Activated naive CD8-positive, alpha-beta T cell treated with anti-CD3 and anti-CD28 coated beads, Interleukin-2, amount 50 U/mL, for 24 hours (primary cell): ENCODE measurements around the gene DLX1.
"Not testable (repeated sequence)": the region's sequence is repeated elsewhere in the genome, so short reads cannot be mapped to it uniquely, and the experiment has no call there.

Experiments
- ATAC-seq: fragments of 150-1000 bp; cut with Tn5 transposase; one replicate; pipeline ENCODE4 v1.10.0; 2021
- DNase-seq: peaks from one replicate; pipeline ENCODE4 v3.0.0; 2021
- H3K27ac Mint-ChIP-seq: one replicate; pipeline ENCODE4 v1.8.0; 2021; ENCODE audit warnings: mild to moderate bottlenecking, mixed read lengths
- H3K27me3 Mint-ChIP-seq: one replicate; pipeline ENCODE4 v1.8.0; 2021; ENCODE audit warnings: mixed read lengths
- H3K36me3 Mint-ChIP-seq: one replicate; pipeline ENCODE4 v1.8.0; 2021; ENCODE audit warnings: low read depth, mixed read lengths
- H3K4me1 Mint-ChIP-seq: one replicate; pipeline ENCODE4 v1.8.0; 2021; ENCODE audit warnings: mixed read lengths
- H3K4me3 Mint-ChIP-seq: one replicate; pipeline ENCODE4 v1.8.0; 2021; ENCODE audit warnings: mild to moderate bottlenecking, moderate library complexity, mixed read lengths
- H3K9me3 Mint-ChIP-seq: one replicate; pipeline ENCODE4 v1.8.0; 2021; ENCODE audit warnings: mixed read lengths

DLX1 gene

DNA sequence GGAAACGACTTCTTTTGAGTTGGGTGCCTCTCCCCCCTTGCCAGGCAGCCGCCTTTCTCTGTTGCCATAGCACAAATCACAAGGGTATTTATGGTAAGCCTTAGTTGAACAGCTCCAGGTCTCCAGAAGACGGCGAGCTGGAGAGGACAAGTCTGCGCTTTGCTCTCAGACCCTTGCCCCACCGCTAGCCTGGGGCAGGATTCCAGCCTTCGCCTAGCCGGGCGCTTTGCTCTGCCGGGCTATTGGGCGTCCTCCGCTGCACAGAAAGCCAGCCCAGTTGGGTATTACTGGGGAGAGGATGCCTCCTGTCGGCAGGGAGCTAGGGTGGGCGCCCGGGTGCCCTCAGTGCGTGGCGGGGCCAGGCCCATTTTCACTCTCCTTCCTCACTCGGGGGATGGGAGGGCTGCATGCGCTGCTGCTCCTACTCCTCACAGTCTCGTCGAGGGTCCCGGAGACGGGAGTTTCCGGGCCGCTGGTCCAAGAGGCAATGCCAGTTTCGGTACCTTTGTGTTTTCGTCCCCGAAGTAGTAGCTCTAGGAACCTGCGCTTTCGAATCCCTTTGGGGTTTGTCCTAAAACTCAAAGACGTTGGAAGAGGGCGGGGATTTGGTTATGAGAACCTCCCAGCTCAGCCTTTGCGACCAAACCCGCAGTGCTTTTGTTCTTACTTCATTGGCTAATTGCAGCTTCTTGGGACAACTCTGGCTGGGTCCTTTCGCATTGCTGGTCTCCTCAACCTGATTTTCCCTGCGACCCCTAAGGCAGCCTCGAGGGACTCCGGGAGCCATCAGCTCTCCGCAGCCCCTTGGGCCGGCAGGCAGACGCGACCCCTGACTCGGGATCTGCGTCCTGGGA, 21.0 kb downstream of the DLX1 start:
- no peaks in the 10 kb centered on the region for H3K9me3 Mint-ChIP-seq
- DNase-seq (peak; percentile 53), ATAC-seq (peak; percentile 42)
- H3K27me3 Mint-ChIP-seq: peaks cover 79% of the 10 kb centered on the region
- peaks cover 1% of the 10 kb centered on the region for H3K36me3 Mint-ChIP-seq
- peak overlapping the region; percentile 53 for H3K4me3 Mint-ChIP-seq
- H3K27ac Mint-ChIP-seq: no peak overlapping the region
- peaks cover 52% of the 10 kb centered on the region for H3K4me1 Mint-ChIP-seq

DNA sequence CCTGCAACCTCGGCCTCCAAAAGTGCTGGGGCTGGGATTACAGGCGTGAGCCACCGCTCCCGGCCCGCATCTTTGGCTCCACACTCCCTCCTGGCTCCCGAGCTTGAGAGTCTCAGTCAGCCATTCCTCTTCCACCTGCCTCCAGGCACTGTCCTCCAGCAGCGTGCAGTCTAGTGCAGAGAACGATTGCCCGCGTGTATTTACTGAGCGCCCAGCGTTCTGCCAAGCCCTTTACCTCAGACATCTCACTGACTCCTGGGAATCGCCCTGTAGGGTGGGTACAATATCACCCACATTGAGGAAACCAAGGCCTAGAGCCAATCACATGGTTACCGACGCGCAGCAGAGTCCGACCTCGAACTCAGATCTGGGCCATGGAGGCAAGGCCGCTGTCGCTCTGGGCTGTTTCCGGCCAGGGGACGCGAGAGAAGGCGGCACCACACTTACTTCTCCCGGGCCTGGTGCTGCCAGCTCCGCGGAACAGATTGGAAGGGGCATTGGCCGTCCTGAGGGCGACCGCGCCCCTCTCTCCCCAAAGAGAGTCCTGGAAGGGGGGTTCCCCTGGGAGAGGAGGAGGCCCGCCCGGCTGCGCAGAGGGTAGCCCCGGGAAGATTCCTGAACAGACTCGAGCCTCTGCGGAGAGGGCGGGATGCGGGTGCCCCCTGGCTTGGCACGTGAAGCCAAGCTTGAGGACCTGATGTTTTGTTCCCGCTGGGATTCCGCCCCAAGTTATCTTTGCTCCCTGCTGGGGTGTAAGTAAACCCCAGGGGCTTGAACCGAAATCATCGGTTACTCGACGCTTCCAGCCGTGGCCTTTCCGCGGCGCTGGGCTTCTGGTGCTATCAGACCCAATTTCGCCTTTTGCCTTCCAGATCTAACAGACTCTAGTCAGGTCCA, 22.6 kb downstream of the DLX1 start:
- peaks cover 1% of the 10 kb centered on the region for H3K36me3 Mint-ChIP-seq
- no peak for ATAC-seq
- no peak for DNase-seq
- no peaks in the 10 kb centered on the region for H3K9me3 Mint-ChIP-seq
- H3K4me1 Mint-ChIP-seq: peaks cover 39% of the 10 kb centered on the region
- peaks cover 68% of the 10 kb centered on the region for H3K27me3 Mint-ChIP-seq
- no peak overlapping the region for H3K27ac Mint-ChIP-seq
- no peak overlapping the region for H3K4me3 Mint-ChIP-seq

DNA sequence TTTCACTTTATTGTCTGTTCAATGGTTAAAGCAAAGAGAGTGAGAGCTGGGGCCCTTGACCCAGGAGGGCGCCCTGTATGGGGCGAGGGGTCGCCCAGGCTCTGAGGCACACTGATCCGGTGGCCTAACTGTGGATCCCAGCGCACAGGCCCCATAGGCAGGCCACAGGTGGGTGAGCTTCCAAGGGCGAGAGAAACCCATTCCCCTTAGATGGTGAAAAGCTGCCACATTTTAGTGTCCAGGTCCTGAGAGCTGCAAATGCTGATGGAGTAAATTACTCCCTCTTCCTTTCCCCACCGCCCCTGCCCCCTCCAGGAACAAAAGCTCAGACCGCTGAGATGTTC, 23.3 kb downstream of the DLX1 start:
- H3K27me3 Mint-ChIP-seq: peaks cover 63% of the 10 kb centered on the region
- H3K4me3 Mint-ChIP-seq: no peak overlapping the region
- DNase-seq: no peak
- peaks cover 33% of the 10 kb centered on the region for H3K4me1 Mint-ChIP-seq
- peaks cover 1% of the 10 kb centered on the region for H3K36me3 Mint-ChIP-seq
- no peak for ATAC-seq
- H3K9me3 Mint-ChIP-seq: no peaks in the 10 kb centered on the region
- no peak overlapping the region for H3K27ac Mint-ChIP-seq

DNA sequence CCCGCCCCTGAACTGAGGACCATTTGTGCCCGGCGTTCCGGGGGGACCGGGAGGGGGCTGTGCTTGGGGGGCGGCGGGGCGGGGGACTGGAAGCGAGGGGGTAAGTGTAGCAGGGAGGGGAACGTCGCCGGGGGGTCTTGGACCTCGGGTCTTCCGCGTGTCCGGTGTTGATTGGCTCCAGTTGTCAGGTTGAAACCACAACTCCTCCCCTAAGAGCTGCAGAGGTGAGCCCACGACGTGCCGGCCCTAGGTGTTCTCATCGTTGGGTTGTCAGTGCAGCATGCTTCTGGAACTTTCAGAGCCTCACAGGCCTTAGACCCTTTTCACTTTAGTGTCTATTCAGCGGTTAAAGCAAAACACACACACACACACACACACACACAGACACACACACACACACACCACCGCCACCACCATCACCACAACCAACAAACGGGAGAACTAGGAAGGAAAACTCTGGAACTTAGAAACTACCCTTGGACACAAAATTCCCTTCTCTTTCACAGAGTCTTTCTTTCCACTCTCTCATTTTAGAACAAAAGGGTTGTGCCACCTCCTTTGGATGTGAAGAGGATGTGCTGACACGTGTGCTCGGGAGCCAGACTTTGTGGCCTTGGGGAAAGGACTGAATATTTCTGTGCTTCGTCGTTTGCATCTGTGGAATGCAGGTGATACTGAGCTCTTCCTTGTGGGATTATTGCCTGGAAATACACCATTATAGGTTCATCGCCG, 24.1 kb downstream of the DLX1 start:
- no peak for DNase-seq

DNA sequence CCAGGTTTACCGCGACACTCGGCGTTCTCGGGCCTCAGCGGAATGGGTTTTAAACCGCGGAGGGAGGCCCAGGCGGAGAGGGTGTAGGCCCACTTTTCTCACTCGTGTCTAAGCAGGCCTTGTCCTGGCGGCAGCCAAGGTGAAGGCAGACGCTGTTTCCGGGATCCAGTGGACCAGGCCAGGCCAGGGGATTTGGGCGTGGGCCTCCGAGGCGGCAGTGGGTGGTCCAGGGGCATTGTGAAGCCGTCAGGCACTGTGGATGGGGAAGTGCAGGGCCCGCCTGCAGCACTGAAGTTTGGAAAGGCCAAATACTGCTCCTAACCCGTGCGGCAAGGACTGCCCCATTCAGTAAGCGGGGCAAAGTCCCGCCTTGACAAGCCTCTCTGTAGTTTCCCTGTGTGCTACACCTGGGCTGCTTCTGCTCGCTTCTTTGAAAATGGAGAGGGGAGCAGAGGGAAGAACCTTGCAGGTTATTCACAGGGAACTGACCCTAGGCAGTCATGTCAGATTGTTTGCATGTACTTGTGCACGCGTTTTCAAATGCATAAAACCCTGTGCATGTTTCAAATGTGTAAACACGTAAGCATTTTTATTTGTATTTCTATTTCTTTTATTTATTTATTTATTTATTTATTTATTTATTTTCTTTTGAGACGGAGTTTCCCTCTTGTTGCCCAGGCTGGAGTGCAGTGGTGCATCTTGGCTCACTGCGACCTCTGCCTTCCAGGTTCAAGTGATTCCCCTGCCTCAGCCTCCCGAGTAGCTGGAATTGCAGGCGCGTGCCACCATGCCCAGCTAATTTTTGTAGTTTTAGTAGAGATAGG, 24.9 kb downstream of the DLX1 start:
- Mint-ChIP-seq H3K4me3 (no peak overlapping the region), H3K36me3 (no peaks in the 10 kb centered on the region), H3K27me3 (peaks cover 56% of the 10 kb centered on the region), H3K27ac (no peak overlapping the region), H3K9me3 (no peaks in the 10 kb centered on the region), H3K4me1 (peaks cover 23% of the 10 kb centered on the region)
- no peak for DNase-seq
- no peak for ATAC-seq

More for the DNA sequence above, 24.1 kb downstream of the DLX1 start:
- Mint-ChIP-seq H3K36me3 (peaks cover 1% of the 10 kb centered on the region), H3K4me1 (peaks cover 25% of the 10 kb centered on the region), H3K27me3 (peaks cover 59% of the 10 kb centered on the region), H3K27ac (no peak overlapping the region), H3K9me3 (no peaks in the 10 kb centered on the region), H3K4me3 (no peak overlapping the region)
- no peak for ATAC-seq

DNA sequence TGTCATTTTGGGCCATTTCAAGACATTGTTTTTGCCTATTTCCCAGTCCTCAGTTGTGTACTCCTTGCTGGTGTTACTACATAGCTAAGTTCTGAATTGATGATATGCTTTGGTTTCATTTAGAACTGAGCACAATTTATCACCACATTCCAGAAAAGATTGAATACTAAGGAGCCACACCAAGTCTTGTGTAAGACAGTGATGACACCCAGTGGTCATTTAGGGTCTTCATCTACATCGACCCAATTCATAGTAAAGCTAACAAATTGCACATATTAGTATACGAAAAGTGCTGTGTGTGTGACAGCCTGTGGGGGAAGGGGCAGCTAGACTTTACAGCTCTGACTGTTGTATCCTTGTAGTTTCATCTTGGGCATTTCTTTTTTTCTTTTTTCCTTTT, 28.3 kb downstream of the DLX1 start:
- Mint-ChIP-seq H3K4me3 (no peak overlapping the region), H3K36me3 (no peaks in the 10 kb centered on the region), H3K27ac (no peak overlapping the region), H3K9me3 (no peaks in the 10 kb centered on the region), H3K4me1 (peaks cover 5% of the 10 kb centered on the region), H3K27me3 (peaks cover 33% of the 10 kb centered on the region)
- no peak for ATAC-seq
- DNase-seq: no peak

DNA sequence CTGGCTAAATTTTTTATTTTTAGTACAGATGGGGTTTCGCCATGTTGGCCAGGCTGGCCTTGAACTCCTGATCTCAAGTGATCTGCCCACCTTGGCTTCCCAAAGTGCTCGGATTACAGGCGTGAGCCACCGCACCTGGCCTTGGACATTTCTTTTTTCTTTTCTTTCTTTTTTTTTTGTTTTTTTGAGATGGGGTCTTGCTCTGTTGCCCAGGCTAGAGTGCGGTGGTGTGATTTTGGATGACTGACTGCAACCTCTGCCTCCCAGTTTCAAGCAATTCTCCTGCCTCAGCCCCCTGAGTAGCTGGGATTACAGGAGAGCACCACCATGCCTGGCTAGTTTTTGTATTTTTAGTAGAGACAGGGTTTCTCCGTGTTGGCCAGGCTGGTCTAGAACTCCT, 28.9 kb downstream of the DLX1 start:
- not testable (repeated sequence) for H3K36me3 Mint-ChIP-seq, H3K4me1 Mint-ChIP-seq, H3K4me3 Mint-ChIP-seq, DNase-seq, ATAC-seq, H3K27ac Mint-ChIP-seq, H3K9me3 Mint-ChIP-seq
- peaks cover 30% of the 10 kb centered on the region for H3K27me3 Mint-ChIP-seq

DNA sequence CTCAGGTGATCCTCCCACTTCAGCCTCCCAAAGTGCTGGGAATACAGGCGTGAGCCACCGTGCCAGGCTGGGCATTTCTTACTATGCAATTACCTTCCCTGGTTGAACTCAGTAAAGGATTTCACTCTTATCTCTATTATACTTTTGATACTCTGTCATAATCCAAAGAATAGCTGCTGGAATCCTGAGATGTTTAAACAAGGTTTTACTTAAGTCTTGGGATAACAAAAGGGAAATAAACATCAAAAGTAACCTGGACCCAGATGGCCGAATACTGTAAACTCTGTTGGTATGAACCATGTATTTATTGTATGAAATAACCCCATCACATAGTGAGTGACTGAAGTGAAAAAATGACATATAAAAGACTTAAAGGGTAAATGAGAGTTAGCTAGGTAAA, 29.3 kb downstream of the DLX1 start:
- DNase-seq (no peak), ATAC-seq (no peak)
- Mint-ChIP-seq H3K36me3 (no peaks in the 10 kb centered on the region), H3K4me3 (no peak overlapping the region), H3K27me3 (peaks cover 26% of the 10 kb centered on the region), H3K9me3 (no peaks in the 10 kb centered on the region), H3K4me1 (peaks cover 3% of the 10 kb centered on the region), H3K27ac (no peak overlapping the region)

DNA sequence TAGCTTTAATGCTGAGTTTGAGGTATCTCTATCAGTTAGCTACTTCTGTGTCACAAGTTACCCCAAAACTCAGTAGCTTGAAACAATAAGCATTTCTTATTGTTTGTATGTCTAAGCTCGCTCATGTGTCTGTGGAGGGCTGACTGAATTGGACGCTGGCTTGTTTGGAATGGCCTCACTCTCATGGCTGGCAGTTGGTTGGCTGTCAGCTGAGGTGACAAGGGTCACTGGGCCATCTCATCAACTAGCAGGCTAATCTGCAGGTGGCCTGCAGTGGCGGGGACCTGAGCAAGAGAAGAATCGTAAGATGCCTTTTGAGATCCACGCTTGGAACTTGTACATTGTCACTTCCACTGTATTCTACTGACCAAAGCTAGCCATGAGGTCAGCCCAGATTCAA, 30.8 kb downstream of the DLX1 start:
- DNase-seq (no peak), ATAC-seq (no peak)
- Mint-ChIP-seq H3K36me3 (no peaks in the 10 kb centered on the region), H3K4me3 (no peak overlapping the region), H3K9me3 (no peaks in the 10 kb centered on the region), H3K27ac (no peak overlapping the region), H3K4me1 (no peaks in the 10 kb centered on the region), H3K27me3 (peaks cover 19% of the 10 kb centered on the region)

DNA sequence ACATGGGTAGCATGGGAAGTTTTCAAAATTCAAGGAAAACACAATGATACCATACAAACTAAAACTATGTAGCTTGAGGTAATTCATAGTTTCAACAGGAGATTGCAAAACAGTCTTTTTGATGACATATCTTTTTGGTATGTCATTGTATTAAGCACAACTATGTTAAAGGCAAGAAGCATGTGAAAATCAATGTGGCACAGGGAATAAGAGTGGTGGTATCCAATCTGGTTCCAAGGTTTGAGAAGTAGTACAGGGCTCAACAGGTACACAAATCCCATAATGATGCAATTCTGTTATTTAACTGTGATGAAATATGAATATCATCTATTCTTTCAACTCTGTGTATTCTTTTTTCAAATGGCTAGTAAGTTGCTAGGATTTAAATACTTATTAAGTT, 33.8 kb downstream of the DLX1 start:
- no peak for DNase-seq
- no peaks in the 10 kb centered on the region for H3K36me3 Mint-ChIP-seq

DNA sequence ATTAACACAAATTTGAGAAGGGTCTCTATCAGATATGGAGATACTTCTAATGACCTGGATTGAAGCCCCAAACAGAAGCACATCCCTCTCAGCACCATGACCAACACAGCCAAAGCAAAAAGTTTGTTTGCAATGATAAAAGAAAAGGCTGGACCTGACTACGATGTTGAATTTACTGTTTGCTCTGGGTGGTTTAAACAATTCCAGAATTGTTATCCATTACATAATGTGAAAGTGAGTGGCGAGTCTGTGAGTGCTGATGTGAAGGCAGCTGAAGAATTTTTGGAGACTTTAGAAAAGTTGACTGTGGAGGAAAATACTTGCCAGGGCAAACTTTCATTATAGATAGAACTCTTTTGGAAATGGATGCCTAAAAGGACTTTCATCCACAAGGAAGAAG, 34.8 kb downstream of the DLX1 start:
- ATAC-seq (no peak), DNase-seq (no peak)
- no peaks in the 10 kb centered on the region for H3K9me3 Mint-ChIP-seq
- peaks cover 7% of the 10 kb centered on the region for H3K27me3 Mint-ChIP-seq
- H3K27ac Mint-ChIP-seq: no peak overlapping the region
- no peak overlapping the region for H3K4me3 Mint-ChIP-seq
- H3K36me3 Mint-ChIP-seq: no peaks in the 10 kb centered on the region
- H3K4me1 Mint-ChIP-seq: peaks cover 1% of the 10 kb centered on the region

More for the DNA sequence above, 33.8 kb downstream of the DLX1 start:
- H3K27ac Mint-ChIP-seq: no peak overlapping the region
- H3K4me1 Mint-ChIP-seq: no peaks in the 10 kb centered on the region
- no peaks in the 10 kb centered on the region for H3K9me3 Mint-ChIP-seq
- H3K4me3 Mint-ChIP-seq: no peak overlapping the region
- peaks cover 12% of the 10 kb centered on the region for H3K27me3 Mint-ChIP-seq
- no peak for ATAC-seq

DNA sequence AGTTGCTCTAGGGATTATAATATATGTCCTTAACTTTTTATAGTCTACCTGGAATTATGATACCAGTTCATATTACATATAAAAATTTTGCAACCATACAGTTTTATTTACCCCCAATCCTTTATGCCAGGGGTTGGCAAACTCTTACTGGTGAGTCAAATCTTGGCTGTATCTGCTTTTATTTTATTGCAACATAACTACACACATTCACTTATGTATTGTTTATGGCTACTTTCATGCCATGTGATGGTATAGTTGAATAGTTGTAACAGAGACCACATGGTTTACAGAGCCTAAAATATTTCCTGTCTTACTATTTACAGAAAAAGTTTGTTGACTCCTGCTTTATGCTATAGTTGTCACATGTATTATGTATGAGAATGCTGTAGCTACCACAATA, 43.2 kb downstream of the DLX1 start:
- H3K4me1 Mint-ChIP-seq: peaks cover 1% of the 10 kb centered on the region
- H3K9me3 Mint-ChIP-seq: peaks cover 4% of the 10 kb centered on the region
- H3K4me3 Mint-ChIP-seq: no peak overlapping the region
- H3K27ac Mint-ChIP-seq: no peak overlapping the region
- DNase-seq (no peak), ATAC-seq (no peak)
- H3K36me3 Mint-ChIP-seq: no peaks in the 10 kb centered on the region
- no peaks in the 10 kb centered on the region for H3K27me3 Mint-ChIP-seq

DNA sequence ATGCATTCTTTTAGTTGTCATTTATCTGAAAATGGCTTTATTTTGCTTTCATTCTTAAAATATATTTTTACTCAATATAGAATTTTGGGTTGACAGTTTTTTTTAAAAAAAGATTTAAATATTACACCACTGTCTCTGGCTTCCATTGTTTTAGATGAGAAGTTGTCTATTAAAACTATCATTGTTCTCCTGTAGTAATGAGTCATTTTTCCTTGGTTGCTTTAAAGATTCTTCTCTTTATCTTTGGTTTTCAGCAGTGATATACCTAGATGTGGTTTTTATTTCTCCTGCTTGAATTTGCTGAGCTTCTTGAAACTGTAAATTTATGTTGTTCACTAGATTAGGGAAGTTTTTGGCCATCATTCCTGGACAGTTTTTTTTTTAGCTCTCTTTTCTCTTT, 44.1 kb downstream of the DLX1 start:
- Mint-ChIP-seq H3K9me3 (peaks cover 4% of the 10 kb centered on the region), H3K27me3 (no peaks in the 10 kb centered on the region), H3K4me1 (no peaks in the 10 kb centered on the region), H3K36me3 (no peaks in the 10 kb centered on the region), H3K27ac (no peak overlapping the region), H3K4me3 (no peak overlapping the region)
- DNase-seq (no peak), ATAC-seq (no peak)
